ENCODE data around the gene SPSB1.

- TF ChIP-seq, protein P1, sequence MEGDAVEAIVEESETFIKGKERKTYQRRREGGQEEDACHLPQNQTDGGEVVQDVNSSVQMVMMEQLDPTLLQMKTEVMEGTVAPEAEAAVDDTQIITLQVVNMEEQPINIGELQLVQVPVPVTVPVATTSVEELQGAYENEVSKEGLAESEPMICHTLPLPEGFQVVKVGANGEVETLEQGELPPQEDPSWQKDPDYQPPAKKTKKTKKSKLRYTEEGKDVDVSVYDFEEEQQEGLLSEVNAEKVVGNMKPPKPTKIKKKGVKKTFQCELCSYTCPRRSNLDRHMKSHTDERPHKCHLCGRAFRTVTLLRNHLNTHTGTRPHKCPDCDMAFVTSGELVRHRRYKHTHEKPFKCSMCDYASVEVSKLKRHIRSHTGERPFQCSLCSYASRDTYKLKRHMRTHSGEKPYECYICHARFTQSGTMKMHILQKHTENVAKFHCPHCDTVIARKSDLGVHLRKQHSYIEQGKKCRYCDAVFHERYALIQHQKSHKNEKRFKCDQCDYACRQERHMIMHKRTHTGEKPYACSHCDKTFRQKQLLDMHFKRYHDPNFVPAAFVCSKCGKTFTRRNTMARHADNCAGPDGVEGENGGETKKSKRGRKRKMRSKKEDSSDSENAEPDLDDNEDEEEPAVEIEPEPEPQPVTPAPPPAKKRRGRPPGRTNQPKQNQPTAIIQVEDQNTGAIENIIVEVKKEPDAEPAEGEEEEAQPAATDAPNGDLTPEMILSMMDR (optimal IDR thresholded peaks at IDR 0.05 in 1 of 3, IDR thresholded peaks at IDR 0.05 in 1 of 3, conservative IDR thresholded peaks at IDR 0.05 in 1 of 3; ENCODE audit: extremely low read depth in 1 of 3, insufficient read depth in 2 of 3, low read length in 3 of 3), result no peak
- TF ChIP-seq EZH2 (IDR thresholded peaks at IDR 0.05; ENCODE audit: low read length), result no peak
These were observed 19.5 kb upstream of the SPSB1 start for GRCh38 chr1:9273177-9273576.

Measured in keratinocyte (primary cell).